Astrocyte (in vitro differentiated cells and primary cell): ENCODE results near the gene MT1M.

Source experiments
- EZH2 ChIP-seq: IDR thresholded peaks from 2 replicates; pipeline ENCODE4 v1.6.1; 2012; ENCODE audit warnings: mild to moderate bottlenecking, low read length, inconsistent platforms; ENCODE audit not compliant: insufficient read depth
- TF ChIP-seq, protein P1 (sequence below): IDR thresholded peaks from 2 replicates; pipeline ENCODE4 v1.5.1; 2011; ENCODE audit warnings: low read depth, mild to moderate bottlenecking, inconsistent platforms, low read length, moderate library complexity; ENCODE audit not compliant: insufficient read depth

DNA sequence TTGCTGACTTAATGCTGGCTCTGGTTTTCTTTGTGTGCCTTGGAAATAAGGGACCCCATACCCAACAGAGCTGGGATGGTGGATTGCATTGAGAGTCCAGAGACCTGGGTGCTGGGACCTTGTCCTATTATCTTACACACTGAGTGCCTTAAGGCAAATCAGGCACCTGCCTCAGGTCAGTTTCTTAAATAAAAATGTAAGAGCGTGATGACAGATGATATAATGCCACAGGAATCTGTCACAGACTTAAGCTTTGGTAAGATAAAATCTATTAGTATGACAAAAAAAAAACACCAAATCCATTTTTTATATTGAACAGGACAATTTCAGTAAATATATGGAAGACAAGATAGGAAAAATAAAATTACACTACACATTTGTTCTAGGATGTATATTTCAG lies 7.6 kb downstream of the MT1M start:
- TF ChIP-seq, protein P1, sequence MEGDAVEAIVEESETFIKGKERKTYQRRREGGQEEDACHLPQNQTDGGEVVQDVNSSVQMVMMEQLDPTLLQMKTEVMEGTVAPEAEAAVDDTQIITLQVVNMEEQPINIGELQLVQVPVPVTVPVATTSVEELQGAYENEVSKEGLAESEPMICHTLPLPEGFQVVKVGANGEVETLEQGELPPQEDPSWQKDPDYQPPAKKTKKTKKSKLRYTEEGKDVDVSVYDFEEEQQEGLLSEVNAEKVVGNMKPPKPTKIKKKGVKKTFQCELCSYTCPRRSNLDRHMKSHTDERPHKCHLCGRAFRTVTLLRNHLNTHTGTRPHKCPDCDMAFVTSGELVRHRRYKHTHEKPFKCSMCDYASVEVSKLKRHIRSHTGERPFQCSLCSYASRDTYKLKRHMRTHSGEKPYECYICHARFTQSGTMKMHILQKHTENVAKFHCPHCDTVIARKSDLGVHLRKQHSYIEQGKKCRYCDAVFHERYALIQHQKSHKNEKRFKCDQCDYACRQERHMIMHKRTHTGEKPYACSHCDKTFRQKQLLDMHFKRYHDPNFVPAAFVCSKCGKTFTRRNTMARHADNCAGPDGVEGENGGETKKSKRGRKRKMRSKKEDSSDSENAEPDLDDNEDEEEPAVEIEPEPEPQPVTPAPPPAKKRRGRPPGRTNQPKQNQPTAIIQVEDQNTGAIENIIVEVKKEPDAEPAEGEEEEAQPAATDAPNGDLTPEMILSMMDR = no peak
- TF ChIP-seq EZH2 = peak; percentile 4
